ENCODE measurements around the gene TRIM36. TPM values are rescaled to one million over a fixed set of nuclear protein-coding genes. Genes with fewer than 3 reads are reported as not detected.

TRIM36 gene
- polyA plus RNA-seq, 3 donors: 0.45 to 0.64 (median 0.56) TPM

- no peak overlapping the region for H3K27ac ChIP-seq (ENCODE audit: low read depth, low read length)
Measured at GRCh38 chr5:115170134-115170928, 623 bp upstream of the TRIM36 start.

GRCh38 chr5:115168829-115169486, 750 bp downstream of the TRIM36 start:
- no peak overlapping the region for H3K27ac ChIP-seq (ENCODE audit: low read depth, low read length)
- WGBS, 3 donors: 1 to 3% (median 2%) methylated on average over 41 of the region's 41 CpGs

More at GRCh38 chr5:115170134-115170928, 623 bp upstream of the TRIM36 start:
- WGBS, 3 donors: 1% methylated on average over 52 to 69 of the region's 69 CpGs

- no peak overlapping the region for H3K27ac ChIP-seq (ENCODE audit: low read depth, low read length)
- WGBS, 3 donors: 97 to 99% (median 97%) methylated on average over 12 of the region's 12 CpGs
Measured at GRCh38 chr5:115166744-115167393, 2.8 kb downstream of the TRIM36 start.

- H3K27ac ChIP-seq (ENCODE audit: low read depth, low read length): no peak overlapping the region
- 85 to 94% (median 89%) methylated on average over 5 of the region's 5 CpGs for WGBS, 3 donors
Measured at GRCh38 chr5:115165790-115166189, 3.9 kb downstream of the TRIM36 start.

- H3K27ac ChIP-seq (ENCODE audit: low read depth, low read length): no peak overlapping the region
- WGBS, 3 donors: 45 to 91% (median 88%) methylated on average over 3 of the region's 3 CpGs
Measured at GRCh38 chr5:115160975-115161475, 8.7 kb downstream of the TRIM36 start.

- WGBS, 3 donors: 84 to 88% (median 86%) methylated on average over 6 of the region's 6 CpGs
- no peak overlapping the region for H3K27ac ChIP-seq (ENCODE audit: low read depth, low read length)
Measured at GRCh38 chr5:115151208-115151805, 18.4 kb downstream of the TRIM36 start.

GRCh38 chr5:115150512-115150911, 19.2 kb downstream of the TRIM36 start:
- H3K27ac ChIP-seq (ENCODE audit: low read depth, low read length): no peak overlapping the region
- 83 to 89% (median 85%) methylated on average over 5 of the region's 5 CpGs for WGBS, 3 donors

- H3K27ac ChIP-seq (ENCODE audit: low read depth, low read length): no peak overlapping the region
- 78% methylated on average over 5 of the region's 5 CpGs for WGBS, 3 donors
Measured at GRCh38 chr5:115147052-115147451, 22.7 kb downstream of the TRIM36 start.

GRCh38 chr5:115136294-115136693, 33.4 kb downstream of the TRIM36 start:
- H3K27ac ChIP-seq (ENCODE audit: low read depth, low read length): no peak overlapping the region
- 92 to 95% (median 95%) methylated on average over 2 of the region's 2 CpGs for WGBS, 3 donors

- no peak overlapping the region for H3K27ac ChIP-seq (ENCODE audit: low read depth, low read length)
- WGBS, 3 donors: 14 to 45% (median 25%) methylated on average over 2 of the region's 2 CpGs
Measured at GRCh38 chr5:115132465-115132864, 37.2 kb downstream of the TRIM36 start.

GRCh38 chr5:115126303-115126702, 43.4 kb downstream of the TRIM36 start:
- WGBS, 3 donors: 59 to 70% (median 64%) methylated on average over 5 of the region's 5 CpGs
- H3K27ac ChIP-seq (ENCODE audit: low read depth, low read length): no peak overlapping the region

GRCh38 chr5:115124741-115125140, 45.0 kb downstream of the TRIM36 start:
- H3K27ac ChIP-seq (ENCODE audit: low read depth, low read length): no peak overlapping the region
- WGBS, 3 donors: 37 to 89% (median 85%) methylated on average over 1 of the region's 1 CpG

- no peak overlapping the region for H3K27ac ChIP-seq (ENCODE audit: low read depth, low read length)
Measured at GRCh38 chr5:115116001-115116400, 53.7 kb downstream of the TRIM36 start.

GRCh38 chr5:115109840-115110239, 59.9 kb downstream of the TRIM36 start:
- WGBS, 3 donors: 63 to 81% (median 78%) methylated on average over 5 of the region's 5 CpGs
- no peak overlapping the region for H3K27ac ChIP-seq (ENCODE audit: low read depth, low read length)

- WGBS, 3 donors: 69 to 72% (median 71%) methylated on average over 5 of the region's 5 CpGs
- no peak overlapping the region for H3K27ac ChIP-seq (ENCODE audit: low read depth, low read length)
Measured at GRCh38 chr5:115109356-115109755, 60.4 kb downstream of the TRIM36 start.

- WGBS, 3 donors: 48 to 68% (median 65%) methylated on average over 6 of the region's 6 CpGs
- H3K27ac ChIP-seq (ENCODE audit: low read depth, low read length): no peak overlapping the region
Measured at GRCh38 chr5:115100319-115100955, 69.3 kb downstream of the TRIM36 start.

- WGBS, 3 donors: 3 to 9% (median 4%) methylated on average over 2 of the region's 2 CpGs
- H3K27ac ChIP-seq (ENCODE audit: low read depth, low read length): no peak overlapping the region
Measured at GRCh38 chr5:115098041-115098702, 71.5 kb downstream of the TRIM36 start.

- 48 to 67% (median 62%) methylated on average over 2 of the region's 2 CpGs for WGBS, 3 donors
Measured at GRCh38 chr5:115097236-115097635, 72.5 kb downstream of the TRIM36 start.

More at GRCh38 chr5:115097236-115097635, 72.5 kb downstream of the TRIM36 start:
- H3K27ac ChIP-seq (ENCODE audit: low read depth, low read length): no peak overlapping the region
